Left lung (tissue), 10 donors: ENCODE results near the gene SLC6A17. TPM values are rescaled to one million over a fixed set of nuclear protein-coding genes. Genes with fewer than 3 reads are reported as not detected.

ENCODE experiments used
- ATAC-seq: fragments of 200-7000 bp; cut with Tn5 transposase; one replicate; pipeline ENCODE4 v1.9.1; 2020; ENCODE audit warnings: moderate library complexity
- DNase-seq, 4 donors: peaks; one replicate each; pipeline ENCODE4 v3.0.0-alpha.2; 2013 to 2020
- H3K27ac ChIP-seq, 2 donors: fragments of 200-600 bp; sonication (generic) in 1 of 2; one replicate each; pipeline versions ENCODE4 v1.5.0 to v1.8.0; 2020 to 2021
- H3K27me3 ChIP-seq, 2 donors: fragments of 200-600 bp; sonication (generic) in 1 of 2; one replicate each; pipeline versions ENCODE4 v1.5.0 to v1.8.0; 2020 to 2021
- H3K36me3 ChIP-seq, 2 donors: fragments of 200-600 bp; sonication (generic) in 1 of 2; one replicate each; pipeline versions ENCODE4 v1.5.0 to v1.8.0; 2020 to 2021
- H3K4me1 ChIP-seq, 2 donors: fragments of 200-600 bp; one replicate each; pipeline ENCODE4 v1.8.0; 2021
- H3K4me3 ChIP-seq, 2 donors: fragments of 200-600 bp; sonication (generic) in 1 of 2; one replicate each; pipeline versions ENCODE4 v1.5.0 to v1.8.0; 2020 to 2021; ENCODE audit warnings: mild to moderate bottlenecking in 1 of 2
- H3K9me3 ChIP-seq, 2 donors: fragments of 200-600 bp; sonication (generic) in 1 of 2; one replicate each; pipeline versions ENCODE4 v1.5.0 to v1.8.0; 2020 to 2021
- CTCF ChIP-seq, 2 donors: fragments of 200-600 bp; sonication (generic) in 1 of 2; IDR thresholded peaks; one replicate each; pipeline versions ENCODE4 v1.5.0 to v1.8.0; 2021; ENCODE audit warnings: antibody characterized with exemption in 2 of 2
- intact Hi-C, 2 donors: fragments of 100-400 bp; cut with DNase I; formaldehyde crosslinking; loops; one replicate each; pipeline versions ENCODE4 v1.11.2 to v1.14.2; 2022
- polyA plus RNA-seq, 6 donors: library from polyadenylated mRNA; unstranded; fragments of 120-200 nt; gene quantifications; one replicate each; pipeline ENCODE4 v1.2.1, GENCODE V29; 2013; ENCODE audit not compliant: insufficient read length in 6 of 6
- total RNA-seq, 2 donors: library from RNA; stranded (reverse); fragmentation: NEBNext Ultra II Directional; extraction: Animal tissue kit (Norgen Biotek cat#: 25700); gene quantifications; one replicate each; pipeline ENCODE4 v1.2.1, GENCODE V29; 2021
- donor health status: DM: no; HTN: yes; CAD: no.
- donor health status: DM: no; HTN: no; CAD: no.

SLC6A17 gene
- total and polyA plus RNA-seq, 8 donors: 0.03 to 0.13 (median 0.04) TPM; not detected in 1

GRCh38 chr1:110223127-110223526, 72.8 kb downstream of the SLC6A17 start:
- Histone ChIP-seq H3K27me3 (no peaks in the 10 kb centered on the region), H3K4me1 (no peaks in the 10 kb centered on the region), H3K9me3 (no peaks in the 10 kb centered on the region), H3K27ac (no peak overlapping the region), H3K36me3 (peaks cover 0 to 20% of the 10 kb centered on the region in 2 donors), H3K4me3 (no peak overlapping the region)
- no peak for TF ChIP-seq CTCF (IDR thresholded peaks at IDR 0.05)
- intact Hi-C loops: no loop called here
- ATAC-seq (no peak), DNase-seq (no peak)

- Histone ChIP-seq H3K9me3 (no peaks in the 10 kb centered on the region), H3K36me3 (peaks cover 0 to 22% of the 10 kb centered on the region in 2 donors), H3K4me3 (no peak overlapping the region), H3K27me3 (no peaks in the 10 kb centered on the region), H3K27ac (no peak overlapping the region), H3K4me1 (no peaks in the 10 kb centered on the region)
- no peak for DNase-seq
- no peak for TF ChIP-seq CTCF (IDR thresholded peaks at IDR 0.05)
- no peak for ATAC-seq
- intact Hi-C loops: no loop called here
These were observed 73.3 kb downstream of the SLC6A17 start for GRCh38 chr1:110223581-110223980.

GRCh38 chr1:110224240-110224995, 74.1 kb downstream of the SLC6A17 start:
- DNase-seq (no peak), ATAC-seq (no peak)
- H3K4me1 ChIP-seq: no peaks in the 10 kb centered on the region
- H3K4me3 ChIP-seq: no peak overlapping the region
- H3K27ac ChIP-seq: no peak overlapping the region
- intact Hi-C loops: no loop called here
- no peak for TF ChIP-seq CTCF (IDR thresholded peaks at IDR 0.05)
- no peaks in the 10 kb centered on the region for H3K27me3 ChIP-seq
- H3K9me3 ChIP-seq: no peaks in the 10 kb centered on the region
- H3K36me3 ChIP-seq: peaks cover 0 to 29% of the 10 kb centered on the region in 2 donors

DNA sequence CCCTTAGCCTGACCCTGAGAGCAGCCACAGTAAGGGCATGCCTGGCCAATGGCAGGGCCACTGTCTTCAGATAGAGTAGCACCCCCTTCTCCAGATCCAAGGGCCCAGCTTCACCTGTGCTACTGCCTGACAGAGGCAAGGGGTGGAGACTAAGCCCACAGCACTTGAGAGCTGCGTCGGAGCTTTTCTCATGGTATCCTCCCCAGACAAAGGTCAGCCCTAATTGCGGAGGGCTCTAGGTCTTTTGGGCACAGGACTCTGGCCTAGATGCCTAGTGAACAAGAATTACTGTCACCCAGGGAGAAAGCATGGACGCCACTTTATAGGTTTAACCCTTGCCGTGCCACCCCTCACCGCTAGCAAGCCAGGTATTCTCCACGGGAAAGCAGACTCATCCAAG, 74.9 kb downstream of the SLC6A17 start:
- Histone ChIP-seq H3K9me3 (no peaks in the 10 kb centered on the region), H3K27me3 (no peaks in the 10 kb centered on the region), H3K36me3 (peaks cover 0 to 30% of the 10 kb centered on the region in 2 donors), H3K4me1 (no peaks in the 10 kb centered on the region), H3K27ac (no peak overlapping the region), H3K4me3 (no peak overlapping the region)
- intact Hi-C loops: no loop called here
- ATAC-seq: no peak
- no peak for TF ChIP-seq CTCF (IDR thresholded peaks at IDR 0.05)
- DNase-seq: no peak

DNA sequence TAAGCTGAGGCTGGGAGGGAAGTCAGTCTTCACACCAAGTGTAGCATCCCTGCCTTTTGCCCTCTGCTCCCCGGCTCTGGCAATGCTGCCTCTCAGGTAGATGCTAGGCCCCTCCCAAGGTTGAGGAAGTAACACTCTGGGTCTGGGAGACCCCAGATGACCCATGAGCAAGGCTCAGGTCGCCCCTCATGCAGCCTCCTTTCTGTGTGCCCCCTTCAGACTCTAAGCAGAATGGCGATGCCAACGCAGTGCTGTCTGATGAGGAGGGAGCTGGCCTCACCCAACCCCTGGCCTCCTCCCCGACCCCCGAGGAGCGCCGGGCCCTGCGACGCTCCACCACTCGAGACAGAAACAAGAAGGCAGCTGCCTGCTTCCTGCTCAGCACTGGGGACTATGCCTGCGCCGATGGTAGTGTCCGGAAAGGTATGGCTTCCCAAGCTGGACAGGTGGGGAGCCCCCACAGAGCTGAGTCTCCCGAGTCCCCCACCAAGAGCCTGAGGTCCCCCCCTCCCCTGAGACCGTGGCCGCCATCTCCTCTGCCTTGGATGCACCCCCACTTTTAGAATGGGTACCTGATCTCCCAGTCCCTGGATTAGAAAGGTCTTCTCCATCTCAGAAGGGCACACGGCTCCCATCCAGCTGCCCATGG, 75.6 kb downstream of the SLC6A17 start:
- Histone ChIP-seq H3K27ac (no peak overlapping the region), H3K4me3 (no peak overlapping the region), H3K27me3 (no peaks in the 10 kb centered on the region), H3K4me1 (no peaks in the 10 kb centered on the region), H3K36me3 (peaks cover 0 to 35% of the 10 kb centered on the region in 2 donors), H3K9me3 (no peaks in the 10 kb centered on the region)
- TF ChIP-seq CTCF (IDR thresholded peaks at IDR 0.05): no peak
- DNase-seq: no peak
- ATAC-seq: no peak
- intact Hi-C loops: no loop called here
